GM10266 (cell line): ENCODE results near the gene CAMSAP3.

Experiments
- DNase-seq: peaks from one replicate; pipeline ENCODE4 v3.0.0; 2012; ENCODE audit errors: extremely low spot score
- TF ChIP-seq, protein P1 (sequence below): IDR thresholded peaks from 2 replicates; pipeline ENCODE4 v1.5.1; 2012; ENCODE audit warnings: mild to moderate bottlenecking, low read depth; ENCODE audit not compliant: control insufficient read depth, insufficient read depth; ENCODE audit errors: missing control alignments

Gene CAMSAP3

DNA sequence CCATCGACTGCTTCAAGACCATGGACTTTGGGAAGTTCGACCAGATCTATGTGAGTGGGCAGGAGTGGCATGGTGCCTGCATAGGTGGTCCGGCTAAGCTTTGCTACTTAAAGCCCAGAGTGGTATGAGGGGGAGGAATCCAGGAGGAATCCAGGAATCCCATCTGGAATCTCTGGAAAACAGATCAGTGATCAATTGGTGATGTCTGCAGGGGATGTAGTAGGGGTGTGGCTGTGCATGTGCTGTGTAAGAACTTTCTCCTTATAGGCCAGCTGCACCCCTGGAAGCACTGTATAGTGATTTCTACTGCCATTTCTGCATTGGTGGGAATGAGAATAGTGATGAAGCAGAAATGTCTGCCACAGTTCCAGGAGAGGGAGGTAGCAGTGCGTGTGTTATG is 36.6 kb upstream of the CAMSAP3 start:
- no peak for DNase-seq
- TF ChIP-seq, protein P1, sequence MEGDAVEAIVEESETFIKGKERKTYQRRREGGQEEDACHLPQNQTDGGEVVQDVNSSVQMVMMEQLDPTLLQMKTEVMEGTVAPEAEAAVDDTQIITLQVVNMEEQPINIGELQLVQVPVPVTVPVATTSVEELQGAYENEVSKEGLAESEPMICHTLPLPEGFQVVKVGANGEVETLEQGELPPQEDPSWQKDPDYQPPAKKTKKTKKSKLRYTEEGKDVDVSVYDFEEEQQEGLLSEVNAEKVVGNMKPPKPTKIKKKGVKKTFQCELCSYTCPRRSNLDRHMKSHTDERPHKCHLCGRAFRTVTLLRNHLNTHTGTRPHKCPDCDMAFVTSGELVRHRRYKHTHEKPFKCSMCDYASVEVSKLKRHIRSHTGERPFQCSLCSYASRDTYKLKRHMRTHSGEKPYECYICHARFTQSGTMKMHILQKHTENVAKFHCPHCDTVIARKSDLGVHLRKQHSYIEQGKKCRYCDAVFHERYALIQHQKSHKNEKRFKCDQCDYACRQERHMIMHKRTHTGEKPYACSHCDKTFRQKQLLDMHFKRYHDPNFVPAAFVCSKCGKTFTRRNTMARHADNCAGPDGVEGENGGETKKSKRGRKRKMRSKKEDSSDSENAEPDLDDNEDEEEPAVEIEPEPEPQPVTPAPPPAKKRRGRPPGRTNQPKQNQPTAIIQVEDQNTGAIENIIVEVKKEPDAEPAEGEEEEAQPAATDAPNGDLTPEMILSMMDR = no peak

- DNase-seq = peak; percentile 5
Observed at GRCh38 chr19:7560255-7560654, 35.4 kb upstream of the CAMSAP3 start.

DNA sequence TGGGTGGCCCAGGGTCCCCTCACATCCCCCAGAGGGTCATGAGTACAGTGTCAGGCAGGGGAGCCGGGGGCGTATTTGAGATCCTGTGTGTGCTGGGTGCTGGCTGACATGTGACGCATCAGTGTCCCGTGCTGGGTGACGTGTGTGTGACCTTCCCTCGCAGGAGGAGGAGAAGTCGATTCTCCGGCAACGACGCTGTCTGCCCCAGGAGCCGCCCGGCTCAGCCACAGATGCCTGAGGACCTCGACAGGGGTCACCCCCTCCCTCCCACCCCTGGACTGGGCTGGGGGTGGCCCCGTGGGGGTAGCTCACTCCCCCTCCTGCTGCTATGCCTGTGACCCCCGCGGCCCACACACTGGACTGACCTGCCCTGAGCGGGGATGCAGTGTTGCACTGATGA is 34.3 kb upstream of the CAMSAP3 start:
- TF ChIP-seq, protein P1 = no peak
- no peak for DNase-seq

More at GRCh38 chr19:7560255-7560654, 35.4 kb upstream of the CAMSAP3 start:
- TF ChIP-seq, protein P1 = no peak

GRCh38 chr19:7562646-7563393 is 32.8 kb upstream of the CAMSAP3 start:
- peak; percentile 13 for DNase-seq
- TF ChIP-seq, protein P1 = no peak

GRCh38 chr19:7564866-7565265 is 30.8 kb upstream of the CAMSAP3 start:
- DNase-seq = no peak
- TF ChIP-seq, protein P1 = no peak

GRCh38 chr19:7565332-7565731 is 30.3 kb upstream of the CAMSAP3 start:
- DNase-seq = peak; percentile 7
- TF ChIP-seq, protein P1 = no peak

GRCh38 chr19:7570761-7571160 is 24.9 kb upstream of the CAMSAP3 start:
- TF ChIP-seq, protein P1 = no peak
- no peak for DNase-seq
